ENCODE data around the gene FSTL3.

FSTL3 gene

GRCh38 chr19:648305-648704, 27.9 kb upstream of the FSTL3 start:
- H3K4me3 ChIP-seq: no peak overlapping the region

GRCh38 chr19:648904-649801, 27.0 kb upstream of the FSTL3 start:
- Histone ChIP-seq H3K9me3 (ENCODE audit: low read depth, low read length) (no peaks in the 10 kb centered on the region), H3K4me3 (no peak overlapping the region), H3K9ac (ENCODE audit: insufficient read length) (no peak overlapping the region), H3K36me3 (ENCODE audit: insufficient read depth, low read length) (peaks cover 38% of the 10 kb centered on the region; the same call in 1 of the 2 replicates), H3K27ac (no peak overlapping the region)
- DNase-seq (ENCODE audit: low read depth, low spot score): no peak
- TF ChIP-seq POLR2AphosphoS5 (IDR thresholded peaks at IDR 0.05; ENCODE audit: borderline replicate concordance, low read depth, low read length) (no peak), FOXP2 (optimal IDR thresholded peaks at IDR 0.05; ENCODE audit: control extremely low read depth, extremely low read length, insufficient read depth) (no peak), EZH2 (IDR thresholded peaks at IDR 0.05) (no peak)

More at GRCh38 chr19:648305-648704, 27.9 kb upstream of the FSTL3 start:
- DNase-seq (ENCODE audit: low read depth, low spot score): no peak
- H3K9ac ChIP-seq (ENCODE audit: insufficient read length): no peak overlapping the region
- TF ChIP-seq FOXP2 (optimal IDR thresholded peaks at IDR 0.05; ENCODE audit: control extremely low read depth, extremely low read length, insufficient read depth) (no peak), POLR2AphosphoS5 (IDR thresholded peaks at IDR 0.05; ENCODE audit: borderline replicate concordance, low read depth, low read length) (no peak), EZH2 (IDR thresholded peaks at IDR 0.05) (no peak)
- no peaks in the 10 kb centered on the region for H3K9me3 ChIP-seq (ENCODE audit: low read depth, low read length)
- H3K27ac ChIP-seq: no peak overlapping the region
- peaks cover 31% of the 10 kb centered on the region; the same call in 1 of the 2 replicates for H3K36me3 ChIP-seq (ENCODE audit: insufficient read depth, low read length)

- no peaks in the 10 kb centered on the region for H3K9me3 ChIP-seq (ENCODE audit: low read depth, low read length)
- no peak overlapping the region for H3K9ac ChIP-seq (ENCODE audit: insufficient read length)
- no peak for DNase-seq (ENCODE audit: low read depth, low spot score)
- no peak for TF ChIP-seq POLR2AphosphoS5 (IDR thresholded peaks at IDR 0.05; ENCODE audit: borderline replicate concordance, low read depth, low read length)
- no peak overlapping the region for H3K4me3 ChIP-seq
- H3K36me3 ChIP-seq (ENCODE audit: insufficient read depth, low read length): peaks cover 38% of the 10 kb centered on the region; the same call in 1 of the 2 replicates
- no peak overlapping the region for H3K27ac ChIP-seq
Observed at GRCh38 chr19:650121-650520, 26.1 kb upstream of the FSTL3 start.

- no peak for DNase-seq (ENCODE audit: low read depth, low spot score)
- H3K9me3 ChIP-seq (ENCODE audit: low read depth, low read length): no peaks in the 10 kb centered on the region
- H3K4me3 ChIP-seq: no peak overlapping the region
- H3K9ac ChIP-seq (ENCODE audit: insufficient read length): no peak overlapping the region
- H3K36me3 ChIP-seq (ENCODE audit: insufficient read depth, low read length): peaks cover 38% of the 10 kb centered on the region; the same call in 1 of the 2 replicates
- TF ChIP-seq FOXP2 (optimal IDR thresholded peaks at IDR 0.05; ENCODE audit: control extremely low read depth, extremely low read length, insufficient read depth) (no peak), EZH2 (IDR thresholded peaks at IDR 0.05) (no peak), POLR2AphosphoS5 (IDR thresholded peaks at IDR 0.05; ENCODE audit: borderline replicate concordance, low read depth, low read length) (no peak)
- H3K27ac ChIP-seq: no peak overlapping the region
Observed at GRCh38 chr19:651114-651818, 24.9 kb upstream of the FSTL3 start.

- no peak for DNase-seq (ENCODE audit: low read depth, low spot score)
- TF ChIP-seq FOXP2 (optimal IDR thresholded peaks at IDR 0.05; ENCODE audit: control extremely low read depth, extremely low read length, insufficient read depth) (no peak), POLR2AphosphoS5 (IDR thresholded peaks at IDR 0.05; ENCODE audit: borderline replicate concordance, low read depth, low read length) (no peak)
- peaks cover 31% of the 10 kb centered on the region; the same call in 1 of the 2 replicates for H3K36me3 ChIP-seq (ENCODE audit: insufficient read depth, low read length)
- no peaks in the 10 kb centered on the region for H3K9me3 ChIP-seq (ENCODE audit: low read depth, low read length)
- H3K4me3 ChIP-seq: no peak overlapping the region
- H3K27ac ChIP-seq: no peak overlapping the region
- no peak overlapping the region for H3K9ac ChIP-seq (ENCODE audit: insufficient read length)
Observed at GRCh38 chr19:651991-652390, 24.2 kb upstream of the FSTL3 start.

GRCh38 chr19:652467-653389, 23.5 kb upstream of the FSTL3 start:
- no peaks in the 10 kb centered on the region for H3K9me3 ChIP-seq (ENCODE audit: low read depth, low read length)
- no peak overlapping the region for H3K4me3 ChIP-seq
- no peak overlapping the region for H3K27ac ChIP-seq
- TF ChIP-seq POLR2AphosphoS5 (IDR thresholded peaks at IDR 0.05; ENCODE audit: borderline replicate concordance, low read depth, low read length): no peak
- no peak for TF ChIP-seq FOXP2 (optimal IDR thresholded peaks at IDR 0.05; ENCODE audit: control extremely low read depth, extremely low read length, insufficient read depth)
- no peak for TF ChIP-seq EZH2 (IDR thresholded peaks at IDR 0.05)
- no peak overlapping the region for H3K9ac ChIP-seq (ENCODE audit: insufficient read length)
- H3K36me3 ChIP-seq (ENCODE audit: insufficient read depth, low read length): peaks cover 25% of the 10 kb centered on the region; the same call in 1 of the 2 replicates
- no peak for DNase-seq (ENCODE audit: low read depth, low spot score)

- H3K27ac ChIP-seq: no peak overlapping the region
- peaks cover 25% of the 10 kb centered on the region; the same call in 1 of the 2 replicates for H3K36me3 ChIP-seq (ENCODE audit: insufficient read depth, low read length)
- TF ChIP-seq POLR2AphosphoS5 (IDR thresholded peaks at IDR 0.05; ENCODE audit: borderline replicate concordance, low read depth, low read length): no peak
- no peak for TF ChIP-seq FOXP2 (optimal IDR thresholded peaks at IDR 0.05; ENCODE audit: control extremely low read depth, extremely low read length, insufficient read depth)
- no peak for TF ChIP-seq EZH2 (IDR thresholded peaks at IDR 0.05)
- no peak overlapping the region for H3K9ac ChIP-seq (ENCODE audit: insufficient read length)
- H3K4me3 ChIP-seq: no peak overlapping the region
- no peak for DNase-seq (ENCODE audit: low read depth, low spot score)
- H3K9me3 ChIP-seq (ENCODE audit: low read depth, low read length): no peaks in the 10 kb centered on the region
Observed at GRCh38 chr19:653425-653824, 22.8 kb upstream of the FSTL3 start.
